ENCODE measurements around the gene PTPN7.

- TF ChIP-seq POLR2A (IDR thresholded peaks at IDR 0.05), result no peak
- TF ChIP-seq, protein P1, sequence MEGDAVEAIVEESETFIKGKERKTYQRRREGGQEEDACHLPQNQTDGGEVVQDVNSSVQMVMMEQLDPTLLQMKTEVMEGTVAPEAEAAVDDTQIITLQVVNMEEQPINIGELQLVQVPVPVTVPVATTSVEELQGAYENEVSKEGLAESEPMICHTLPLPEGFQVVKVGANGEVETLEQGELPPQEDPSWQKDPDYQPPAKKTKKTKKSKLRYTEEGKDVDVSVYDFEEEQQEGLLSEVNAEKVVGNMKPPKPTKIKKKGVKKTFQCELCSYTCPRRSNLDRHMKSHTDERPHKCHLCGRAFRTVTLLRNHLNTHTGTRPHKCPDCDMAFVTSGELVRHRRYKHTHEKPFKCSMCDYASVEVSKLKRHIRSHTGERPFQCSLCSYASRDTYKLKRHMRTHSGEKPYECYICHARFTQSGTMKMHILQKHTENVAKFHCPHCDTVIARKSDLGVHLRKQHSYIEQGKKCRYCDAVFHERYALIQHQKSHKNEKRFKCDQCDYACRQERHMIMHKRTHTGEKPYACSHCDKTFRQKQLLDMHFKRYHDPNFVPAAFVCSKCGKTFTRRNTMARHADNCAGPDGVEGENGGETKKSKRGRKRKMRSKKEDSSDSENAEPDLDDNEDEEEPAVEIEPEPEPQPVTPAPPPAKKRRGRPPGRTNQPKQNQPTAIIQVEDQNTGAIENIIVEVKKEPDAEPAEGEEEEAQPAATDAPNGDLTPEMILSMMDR (IDR thresholded peaks at IDR 0.05), result no peak
These were observed 8.0 kb downstream of the PTPN7 start for GRCh38 chr1:202152399-202152798.

Data from uterus (tissue), 2 donors.